Measurements from ENCODE around the gene FAM83B.
"Not testable (repeated sequence)": the region's sequence is repeated elsewhere in the genome, so short reads cannot be mapped to it uniquely, and the experiment has no call there.

Gene FAM83B

GRCh38 chr6:54864272-54864671 lies 17.7 kb downstream of the FAM83B start:
- DNase-seq: no peak

- DNase-seq: no peak
These were observed 18.6 kb downstream of the FAM83B start for GRCh38 chr6:54865091-54865631.

GRCh38 chr6:54868556-54868955 lies 22.0 kb downstream of the FAM83B start:
- DNase-seq: no peak

- no peak for DNase-seq
These were observed 27.0 kb downstream of the FAM83B start for GRCh38 chr6:54873599-54873998.

GRCh38 chr6:54874349-54875048 lies 27.9 kb downstream of the FAM83B start:
- no peak for DNase-seq

- DNase-seq: no peak
These were observed 29.0 kb downstream of the FAM83B start for GRCh38 chr6:54875539-54875938.

GRCh38 chr6:54876365-54876764 lies 29.8 kb downstream of the FAM83B start:
- DNase-seq: no peak

- DNase-seq: no peak
These were observed 30.3 kb downstream of the FAM83B start for GRCh38 chr6:54876871-54877270.

GRCh38 chr6:54877713-54878317 lies 31.2 kb downstream of the FAM83B start:
- no peak for DNase-seq

GRCh38 chr6:54878718-54879117 lies 32.1 kb downstream of the FAM83B start:
- DNase-seq: no peak

GRCh38 chr6:54879188-54879985 lies 32.8 kb downstream of the FAM83B start:
- no peak for DNase-seq

- DNase-seq: no peak
These were observed 34.6 kb downstream of the FAM83B start for GRCh38 chr6:54881067-54881730.

GRCh38 chr6:54881891-54882290 lies 35.3 kb downstream of the FAM83B start:
- DNase-seq: not testable (repeated sequence)

- no peak for DNase-seq
These were observed 40.5 kb downstream of the FAM83B start for GRCh38 chr6:54886932-54887584.

GRCh38 chr6:54891536-54891935 lies 45.0 kb downstream of the FAM83B start:
- no peak for DNase-seq

- DNase-seq: no peak
These were observed 46.3 kb downstream of the FAM83B start for GRCh38 chr6:54892831-54893230.

GRCh38 chr6:54893818-54894217 lies 47.2 kb downstream of the FAM83B start:
- DNase-seq: no peak

GRCh38 chr6:54896302-54896701 lies 49.7 kb downstream of the FAM83B start:
- DNase-seq: no peak

- no peak for DNase-seq
These were observed 51.1 kb downstream of the FAM83B start for GRCh38 chr6:54897462-54898189.

- DNase-seq: no peak
These were observed 52.2 kb downstream of the FAM83B start for GRCh38 chr6:54898767-54899166.

- no peak for DNase-seq
These were observed 52.9 kb downstream of the FAM83B start for GRCh38 chr6:54899442-54899841.

GRCh38 chr6:54899986-54900385 lies 53.4 kb downstream of the FAM83B start:
- no peak for DNase-seq
